ENCODE data around the gene HAND1.

DNA sequence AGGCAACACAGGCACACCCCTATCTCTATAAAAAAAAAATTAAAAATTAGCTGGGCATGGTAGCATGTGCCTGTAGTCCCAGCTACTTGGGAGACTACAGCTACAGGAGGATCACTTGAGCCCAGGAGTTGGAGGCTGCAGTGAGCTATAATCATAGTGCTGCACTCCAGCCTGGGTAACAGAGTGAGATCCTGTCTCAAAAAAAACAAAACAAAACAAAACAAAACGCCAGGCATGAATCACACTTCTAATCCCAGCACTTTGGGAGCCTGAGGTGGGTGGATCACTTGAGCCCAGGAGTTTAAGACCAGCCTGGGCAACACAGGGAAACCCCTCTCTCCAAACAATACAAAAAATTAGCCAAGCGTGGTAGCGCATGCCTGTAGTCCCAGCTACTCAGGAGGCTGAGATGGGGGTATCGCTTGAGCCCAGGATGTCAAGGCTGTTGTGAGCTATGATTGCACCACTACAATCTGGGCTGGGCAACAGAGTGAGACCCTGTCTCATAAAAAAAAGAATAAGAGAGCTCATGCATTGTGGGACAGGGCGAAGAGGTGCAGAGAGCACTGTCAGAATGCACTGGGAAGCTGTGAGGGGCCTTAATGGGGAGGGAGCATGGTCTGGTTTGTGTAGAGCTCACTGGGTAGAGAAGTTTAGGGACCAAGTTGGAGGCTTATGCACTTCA, 40.6 kb downstream of the HAND1 start:
- TF ChIP-seq, protein P1, sequence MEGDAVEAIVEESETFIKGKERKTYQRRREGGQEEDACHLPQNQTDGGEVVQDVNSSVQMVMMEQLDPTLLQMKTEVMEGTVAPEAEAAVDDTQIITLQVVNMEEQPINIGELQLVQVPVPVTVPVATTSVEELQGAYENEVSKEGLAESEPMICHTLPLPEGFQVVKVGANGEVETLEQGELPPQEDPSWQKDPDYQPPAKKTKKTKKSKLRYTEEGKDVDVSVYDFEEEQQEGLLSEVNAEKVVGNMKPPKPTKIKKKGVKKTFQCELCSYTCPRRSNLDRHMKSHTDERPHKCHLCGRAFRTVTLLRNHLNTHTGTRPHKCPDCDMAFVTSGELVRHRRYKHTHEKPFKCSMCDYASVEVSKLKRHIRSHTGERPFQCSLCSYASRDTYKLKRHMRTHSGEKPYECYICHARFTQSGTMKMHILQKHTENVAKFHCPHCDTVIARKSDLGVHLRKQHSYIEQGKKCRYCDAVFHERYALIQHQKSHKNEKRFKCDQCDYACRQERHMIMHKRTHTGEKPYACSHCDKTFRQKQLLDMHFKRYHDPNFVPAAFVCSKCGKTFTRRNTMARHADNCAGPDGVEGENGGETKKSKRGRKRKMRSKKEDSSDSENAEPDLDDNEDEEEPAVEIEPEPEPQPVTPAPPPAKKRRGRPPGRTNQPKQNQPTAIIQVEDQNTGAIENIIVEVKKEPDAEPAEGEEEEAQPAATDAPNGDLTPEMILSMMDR (IDR thresholded peaks at IDR 0.05) = no peak
- no peak for TF ChIP-seq POLR2A (IDR thresholded peaks at IDR 0.05)
